Caki2 (cell line): ENCODE data around the gene NCMAP. TPM values are rescaled to one million over a fixed set of nuclear protein-coding genes. Genes with fewer than 3 reads are reported as not detected.
"Not testable (repeated sequence)": the region's sequence is repeated elsewhere in the genome, so short reads cannot be mapped to it uniquely, and the experiment has no call there.

ENCODE experiments used
- DNase-seq: peaks from one replicate; pipeline ENCODE4 v3.0.0-alpha.2; 2015; ENCODE audit warnings: low read depth
- in situ Hi-C: cut with HindIII; loops from 2 replicates; pipeline ENCODE4 v1.10.0; 2016; ENCODE audit warnings: low sequenced_read_pairs, low pct_unique_long_range_greater_than_20kb, mixed read lengths
- total RNA-seq: library from RNA; depleted of rRNA; stranded (reverse); fragments of >200 nt; shearing (Covaris generic); gene quantifications from 2 replicates; pipeline ENCODE4 v1.2.3, GENCODE V29; 2014; ENCODE audit warnings: low replicate concordance; rRNA removed

Gene NCMAP
- total RNA-seq, result not detected in 2 replicates

GRCh38 chr1:24555591-24556413 is at the start of gene NCMAP:
TSS of gene NCMAP (plus strand) at chr1:24556087. CDS start at chr1:24595431, 39,344 bp downstream.
- no peak for DNase-seq
- in situ Hi-C loops, result no loop called here

GRCh38 chr1:24506691-24507381 is 49.1 kb upstream of the NCMAP start:
- in situ Hi-C loops, result no loop called here
- no peak for DNase-seq

GRCh38 chr1:24507405-24507804 is 48.5 kb upstream of the NCMAP start:
- in situ Hi-C loops, result no loop called here
- DNase-seq, result no peak

GRCh38 chr1:24508911-24509310 is 47.0 kb upstream of the NCMAP start:
- in situ Hi-C loops, result no loop called here
- no peak for DNase-seq

- no peak for DNase-seq
- in situ Hi-C loops, result no loop called here
These were observed 42.2 kb upstream of the NCMAP start for GRCh38 chr1:24513706-24514105.

GRCh38 chr1:24514946-24515345 is 40.9 kb upstream of the NCMAP start:
- no peak for DNase-seq
- in situ Hi-C loops, result no loop called here

- peak; percentile 85 for DNase-seq
- in situ Hi-C loops, result not testable (repeated sequence)
These were observed 40.1 kb upstream of the NCMAP start for GRCh38 chr1:24515671-24516209.

- in situ Hi-C loops, result no loop called here
- DNase-seq, result no peak
These were observed 39.4 kb upstream of the NCMAP start for GRCh38 chr1:24516506-24516905.

- in situ Hi-C loops, result no loop called here
- DNase-seq, result no peak
These were observed 38.0 kb upstream of the NCMAP start for GRCh38 chr1:24517898-24518297.

GRCh38 chr1:24520282-24520681 is 35.6 kb upstream of the NCMAP start:
- DNase-seq, in situ Hi-C loops: not testable (repeated sequence)

- DNase-seq, result no peak
- in situ Hi-C loops, result no loop called here
These were observed 30.3 kb upstream of the NCMAP start for GRCh38 chr1:24525606-24526005.

GRCh38 chr1:24526045-24526444 is 29.8 kb upstream of the NCMAP start:
- DNase-seq, result no peak
- in situ Hi-C loops, result no loop called here

- DNase-seq, result no peak
- in situ Hi-C loops, result no loop called here
These were observed 28.8 kb upstream of the NCMAP start for GRCh38 chr1:24526940-24527542.

GRCh38 chr1:24528744-24529143 is 27.1 kb upstream of the NCMAP start:
- no peak for DNase-seq
- in situ Hi-C loops, result no loop called here

- DNase-seq, in situ Hi-C loops: not testable (repeated sequence)
These were observed 26.6 kb upstream of the NCMAP start for GRCh38 chr1:24529292-24529691.

- in situ Hi-C loops, result no loop called here
- no peak for DNase-seq
These were observed 20.9 kb upstream of the NCMAP start for GRCh38 chr1:24535021-24535424.

GRCh38 chr1:24535778-24536177 is 20.1 kb upstream of the NCMAP start:
- in situ Hi-C loops, result no loop called here
- DNase-seq, result no peak

- in situ Hi-C loops, result no loop called here
- peak; percentile 83 for DNase-seq
These were observed 19.5 kb upstream of the NCMAP start for GRCh38 chr1:24536391-24536840.
